GM19438 (cell line): ENCODE data around the gene KIF17.

Experiments
- ATAC-seq: cut with Tn5 transposase; IDR thresholded peaks from one replicate; pipeline ENCODE4 v1.9.1; 2021; ENCODE audit warnings: low read depth; ENCODE audit not compliant: unreplicated experiment

KIF17 gene

DNA sequence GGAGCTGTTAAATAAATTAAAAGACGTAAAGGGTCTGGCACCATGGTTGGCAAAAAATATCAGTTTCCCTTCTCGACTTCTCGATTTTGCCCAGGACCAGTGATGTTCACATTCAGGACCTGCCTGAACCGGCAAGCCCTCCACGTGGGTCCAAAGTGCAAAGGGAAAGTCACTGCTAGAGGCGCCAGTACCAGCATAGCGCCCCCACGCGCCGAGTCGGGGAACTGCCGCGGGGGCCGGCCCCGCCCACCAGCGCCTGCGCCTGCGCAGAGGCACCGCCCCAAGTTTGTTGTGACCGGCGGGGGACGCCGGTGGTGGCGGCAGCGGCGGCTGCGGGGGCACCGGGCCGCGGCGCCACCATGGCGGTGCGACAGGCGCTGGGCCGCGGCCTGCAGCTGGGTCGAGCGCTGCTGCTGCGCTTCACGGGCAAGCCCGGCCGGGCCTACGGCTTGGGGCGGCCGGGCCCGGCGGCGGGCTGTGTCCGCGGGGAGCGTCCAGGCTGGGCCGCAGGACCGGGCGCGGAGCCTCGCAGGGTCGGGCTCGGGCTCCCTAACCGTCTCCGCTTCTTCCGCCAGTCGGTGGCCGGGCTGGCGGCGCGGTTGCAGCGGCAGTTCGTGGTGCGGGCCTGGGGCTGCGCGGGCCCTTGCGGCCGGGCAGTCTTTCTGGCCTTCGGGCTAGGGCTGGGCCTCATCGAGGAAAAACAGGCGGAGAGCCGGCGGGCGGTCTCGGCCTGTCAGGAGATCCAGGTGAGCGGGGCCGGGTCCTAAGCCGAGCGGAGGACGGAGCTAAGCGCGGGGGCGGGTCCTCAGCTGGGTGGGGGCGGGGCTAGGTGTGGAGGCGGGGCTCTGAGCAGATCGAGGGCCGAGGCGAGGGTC is 84.4 kb downstream of the KIF17 start, which contains the start of gene PINK1:
PINK1 (plus strand) TSS at position 269 of the 875 bp plus-strand sequence; CDS start at position 360, 91 bp downstream.
- peak; percentile 63 for ATAC-seq

DNA sequence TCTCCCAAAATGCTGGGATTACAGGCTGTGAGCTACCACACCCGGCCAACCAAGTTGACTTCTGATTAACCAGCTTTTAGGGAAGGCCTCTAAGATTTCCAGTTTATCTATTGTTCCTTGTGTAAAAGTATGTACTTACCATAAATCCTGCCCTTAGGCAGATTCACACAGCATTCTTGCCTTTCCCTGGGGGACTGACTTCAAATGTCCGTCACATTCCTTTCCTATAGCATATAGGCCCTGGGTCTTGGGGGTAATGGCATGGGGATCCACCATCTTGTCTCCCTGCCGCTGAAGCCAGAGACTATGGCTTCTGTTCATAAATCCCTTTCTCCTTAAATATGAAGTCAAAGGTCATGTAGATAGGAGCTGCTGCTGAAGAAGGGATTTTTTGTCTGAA is 85.4 kb downstream of the KIF17 start:
- no peak for ATAC-seq

DNA sequence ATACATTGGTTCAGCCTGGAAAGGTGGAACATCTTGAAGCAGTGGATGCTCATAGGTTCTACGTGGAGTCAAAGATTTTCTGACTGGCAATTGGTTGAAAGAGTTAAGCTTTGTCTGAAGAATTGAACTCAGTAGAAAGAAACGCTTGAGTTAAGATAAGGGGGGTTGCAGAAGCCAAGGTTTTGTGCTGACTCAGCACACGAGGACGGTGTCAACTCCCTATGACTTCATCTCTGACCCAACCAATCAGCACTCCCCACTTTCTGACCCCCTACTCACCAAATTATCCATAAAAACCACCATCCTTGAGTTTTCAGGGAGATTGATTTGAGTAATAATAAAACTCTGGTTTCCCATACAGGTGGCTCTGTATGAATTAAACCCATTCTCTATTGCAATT is 87.1 kb downstream of the KIF17 start:
- ATAC-seq: no peak

DNA sequence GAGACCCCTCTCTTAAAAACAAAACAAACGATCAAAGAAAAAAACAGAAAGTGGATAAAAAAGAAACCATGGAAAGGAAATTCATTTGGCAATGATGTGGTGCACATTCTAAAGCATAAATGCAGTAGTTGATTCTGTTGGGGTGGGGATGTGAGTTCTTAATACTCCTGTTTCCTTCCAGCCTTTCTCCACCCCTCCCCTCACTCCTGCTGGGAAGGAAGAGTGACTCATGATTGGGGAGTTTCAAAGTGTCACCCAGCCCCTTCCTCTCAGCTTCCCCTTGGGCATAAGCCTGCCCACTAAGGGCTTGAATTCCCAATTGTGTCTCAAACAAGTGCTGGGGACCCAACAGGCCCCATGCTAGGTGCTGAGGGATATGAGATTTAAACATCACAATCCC is 91.3 kb downstream of the KIF17 start:
- ATAC-seq: no peak

DNA sequence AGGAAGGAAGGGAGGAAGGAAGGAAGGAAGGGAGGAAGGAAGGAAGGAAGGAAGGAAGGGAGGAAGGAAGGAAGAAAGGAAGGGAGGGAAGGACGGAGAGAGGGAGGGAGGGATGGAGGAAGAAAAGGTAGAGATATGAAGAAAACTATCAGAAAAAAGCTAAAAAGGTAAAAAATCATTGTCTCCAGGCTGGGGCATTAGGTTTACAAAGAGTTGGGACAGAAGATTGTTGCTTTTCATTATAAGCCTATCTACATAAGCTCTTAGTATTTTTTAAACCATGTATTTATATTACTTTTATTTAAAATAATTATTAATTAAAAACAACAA is 91.7 kb downstream of the KIF17 start:
- no peak for ATAC-seq

DNA sequence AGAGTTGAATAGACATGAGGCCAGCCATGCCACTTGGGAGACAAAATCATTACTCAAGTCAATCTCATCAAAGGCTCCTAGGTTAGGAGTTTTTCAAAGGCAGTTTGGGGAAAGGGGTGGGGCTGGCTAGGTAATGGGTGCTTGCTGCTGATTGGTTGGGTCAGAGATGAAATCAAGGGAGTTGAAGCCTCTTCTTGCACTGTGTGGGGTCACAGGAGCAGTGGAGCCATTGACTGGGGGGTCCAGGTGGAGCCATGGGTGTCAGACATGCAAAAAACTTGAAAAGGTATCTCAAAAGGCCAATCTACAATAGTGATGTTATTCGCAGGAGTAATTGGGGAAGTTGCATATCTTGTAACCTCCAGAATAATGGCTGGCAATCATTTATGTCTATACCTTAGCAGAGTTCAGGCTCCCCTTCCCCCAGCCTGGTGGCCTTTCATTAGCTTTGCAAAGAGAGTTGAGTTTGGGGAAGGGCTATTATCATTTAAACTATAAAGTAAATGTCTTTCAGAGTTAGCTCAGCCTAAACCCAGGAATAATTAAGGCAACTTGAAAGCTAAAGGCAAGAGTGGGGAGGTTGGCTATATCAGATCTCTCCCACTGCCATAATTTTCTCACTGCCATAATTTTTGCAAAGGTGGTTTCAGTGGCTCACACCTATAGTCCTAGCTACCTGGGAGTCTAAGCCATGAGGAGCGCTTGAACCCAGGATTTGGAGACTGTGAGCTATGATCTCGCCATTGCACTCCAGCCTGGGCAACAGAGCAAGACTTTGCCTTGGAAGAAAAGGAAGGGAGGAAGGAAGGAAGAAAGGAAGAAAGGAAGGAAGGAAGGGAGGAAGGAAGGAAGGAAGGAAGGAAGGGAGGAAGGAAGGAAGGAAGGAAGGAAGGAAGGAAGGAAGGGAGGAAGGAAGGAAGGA is 92.4 kb downstream of the KIF17 start:
- ATAC-seq: no peak

DNA sequence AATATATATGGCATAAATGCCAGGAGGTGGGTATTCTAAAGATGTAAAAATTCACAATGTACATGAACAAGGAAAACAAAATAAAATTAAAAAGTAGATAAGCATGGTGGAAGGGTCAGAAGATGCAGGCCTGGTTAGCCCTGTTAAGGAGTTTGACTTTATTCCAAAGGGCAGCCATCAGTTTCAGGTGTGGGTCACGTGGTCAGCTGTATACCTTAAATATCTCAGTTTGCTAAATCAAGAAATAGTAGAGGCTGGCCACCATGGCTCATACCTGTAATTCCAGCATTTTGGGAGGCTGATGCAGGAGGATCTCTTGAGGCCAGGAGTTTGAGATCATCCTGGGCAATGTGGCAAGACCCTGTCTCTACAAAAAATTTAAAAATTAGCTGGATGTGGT is 93.1 kb downstream of the KIF17 start:
- no peak for ATAC-seq

DNA sequence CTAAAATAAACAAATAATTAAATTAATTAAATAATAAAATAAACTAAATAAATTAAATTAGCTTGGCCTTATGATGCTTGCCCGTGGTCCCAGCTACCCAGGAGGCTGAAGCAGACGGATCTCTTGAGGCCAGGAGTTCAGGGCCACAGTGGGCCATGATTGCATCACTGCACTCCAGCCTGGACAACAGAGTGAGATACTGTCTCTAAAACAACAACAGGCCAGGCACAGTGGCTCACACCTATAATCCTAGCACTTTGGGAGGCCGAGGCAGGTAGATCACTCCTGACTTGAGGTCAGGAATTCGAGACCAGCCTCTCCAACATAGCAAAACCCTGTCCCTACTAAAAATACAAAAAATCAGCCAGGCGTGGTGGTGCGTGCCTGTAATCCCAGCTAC is 96.8 kb downstream of the KIF17 start:
- ATAC-seq: no peak

DNA sequence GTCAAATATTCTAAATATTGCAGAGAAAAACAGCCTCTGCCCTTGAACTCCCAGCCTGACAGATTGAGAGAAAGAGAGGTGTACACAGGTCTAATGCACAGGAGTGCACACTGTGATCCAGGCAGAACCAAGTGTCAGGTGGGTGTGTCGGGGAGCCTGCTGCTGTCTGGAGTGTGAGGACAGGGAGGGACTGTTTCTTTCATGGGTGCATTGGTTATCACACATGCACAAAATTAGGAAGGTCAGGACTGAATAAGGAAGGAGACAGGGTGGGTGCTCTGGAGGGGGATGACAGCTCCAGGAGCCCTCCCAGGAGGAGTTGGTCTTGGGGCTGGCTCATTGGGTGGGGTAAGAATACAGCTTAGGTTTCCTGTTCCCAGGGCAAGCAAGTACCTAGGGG is 97.8 kb downstream of the KIF17 start:
- no peak for ATAC-seq

DNA sequence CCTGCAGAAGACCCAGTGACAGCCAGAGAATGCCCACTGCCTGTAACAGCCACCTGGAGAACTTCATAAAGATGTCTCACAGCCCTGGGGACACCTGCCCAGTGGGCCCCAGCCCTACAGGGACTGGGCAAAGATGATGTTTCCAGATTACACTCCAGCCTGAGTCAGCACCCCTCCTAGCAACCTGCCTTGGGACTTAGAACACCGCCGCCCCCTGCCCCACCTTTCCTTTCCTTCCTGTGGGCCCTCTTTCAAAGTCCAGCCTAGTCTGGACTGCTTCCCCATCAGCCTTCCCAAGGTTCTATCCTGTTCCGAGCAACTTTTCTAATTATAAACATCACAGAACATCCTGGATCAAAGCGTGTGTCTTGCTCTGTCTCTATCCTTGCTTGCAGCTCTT is 99.3 kb downstream of the KIF17 start:
- ATAC-seq: no peak

DNA sequence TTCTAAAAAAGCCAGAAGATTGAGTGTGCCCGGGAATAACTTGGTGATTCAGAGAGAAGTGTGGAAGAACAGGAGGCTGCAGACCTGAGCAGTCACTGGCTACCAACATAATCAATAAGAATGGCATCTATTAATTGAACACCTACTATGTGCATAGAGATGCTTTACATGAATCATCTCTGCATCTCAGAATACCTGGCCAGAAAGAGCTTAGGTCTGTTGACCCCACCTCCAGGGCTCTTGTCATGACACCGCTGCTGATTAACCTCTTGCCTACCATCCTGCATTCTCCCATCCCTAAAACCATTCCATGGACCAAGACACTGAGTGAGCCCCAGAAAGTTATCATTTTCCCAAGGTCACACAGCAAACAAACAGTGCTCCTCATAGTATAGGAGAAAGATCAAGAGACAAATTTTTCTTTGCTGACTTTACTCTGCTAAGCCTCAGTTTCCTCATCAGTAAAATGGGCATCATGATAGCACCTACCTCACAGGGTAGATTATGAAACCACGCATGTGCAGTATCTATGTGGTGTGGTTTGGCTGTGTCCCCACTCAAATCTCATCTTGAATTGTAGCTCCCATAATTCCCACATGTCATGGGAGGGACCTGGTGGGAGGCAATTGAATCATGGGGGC is 100.8 kb downstream of the KIF17 start:
- ATAC-seq: no peak

DNA sequence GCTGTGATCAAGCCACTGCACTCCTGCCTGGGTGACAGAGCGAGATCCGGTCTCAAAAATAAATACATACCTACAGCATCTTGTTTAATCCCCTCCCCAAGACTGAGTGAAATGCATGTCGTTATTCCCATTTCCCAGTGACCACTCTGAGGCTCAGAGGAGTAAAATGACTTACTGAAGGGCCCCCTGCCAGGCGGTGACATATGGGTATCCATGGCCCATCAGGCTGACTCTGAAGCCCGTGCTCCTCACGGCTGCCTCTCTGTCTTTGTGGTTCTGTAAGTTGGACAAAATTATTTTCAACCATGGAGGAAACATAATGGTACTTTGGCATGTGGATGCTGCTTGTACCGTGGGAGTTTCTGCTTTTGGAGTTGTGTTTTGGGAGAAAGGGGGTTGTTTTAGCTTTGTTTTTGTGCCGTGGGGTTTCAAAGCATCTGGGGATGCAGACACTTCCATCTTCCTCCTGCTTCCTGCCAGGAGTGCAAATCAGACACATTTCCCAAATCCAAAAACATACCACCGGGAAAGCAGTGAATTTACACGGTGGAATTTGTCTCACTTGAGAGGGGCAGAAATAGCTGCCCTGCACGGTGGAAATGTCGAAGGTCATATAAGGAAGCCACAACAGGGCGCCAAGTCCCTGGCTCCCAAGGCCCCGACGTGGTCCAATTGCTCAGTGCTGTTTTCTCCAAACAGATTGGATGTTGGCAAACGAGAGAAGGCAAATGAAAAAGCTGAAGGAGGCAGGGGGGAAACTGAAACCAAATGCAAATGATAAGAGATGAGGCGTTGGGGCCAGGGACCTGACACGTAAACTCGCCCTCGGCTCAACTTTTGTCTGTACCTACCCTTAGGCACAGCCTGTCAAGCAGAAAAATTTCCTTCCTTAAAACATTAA is 101.6 kb downstream of the KIF17 start:
- ATAC-seq: no peak

DNA sequence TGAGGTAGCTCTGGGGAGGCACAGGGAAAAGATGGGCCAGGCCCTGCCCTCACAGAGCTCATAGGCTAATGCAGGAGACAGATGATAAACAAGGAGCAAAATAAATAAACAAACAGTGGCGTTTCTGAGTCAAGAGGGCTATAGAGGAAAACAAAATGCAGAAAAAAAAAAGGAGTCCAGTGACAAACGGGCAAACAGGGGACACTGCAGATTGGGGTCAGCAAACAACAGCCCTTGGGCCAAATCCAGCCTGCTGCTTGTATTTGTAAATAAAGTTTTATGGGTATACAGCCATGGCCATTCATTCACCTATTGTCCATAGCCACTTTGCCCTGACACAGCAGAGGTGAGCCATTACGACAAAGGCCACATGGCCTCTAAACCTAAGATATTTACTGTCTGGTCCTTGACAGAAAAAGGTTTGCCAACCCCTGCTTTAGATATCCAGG is 103.7 kb downstream of the KIF17 start:
- ATAC-seq: no peak
